GM23248 (cell line): ENCODE results near the gene AP4S1.

Experiments
- EZH2 ChIP-seq: fragments of 200-600 bp; sonication (generic); IDR thresholded peaks from 2 replicates; pipeline ENCODE4 v1.6.1; 2018; ENCODE audit warnings: antibody characterized with exemption, mild to moderate bottlenecking; ENCODE audit not compliant: insufficient read depth, poor library complexity, severe bottlenecking
- EZH2phosphoT487 ChIP-seq: fragments of 200-600 bp; sonication (generic); IDR thresholded peaks from 2 replicates; pipeline ENCODE4 v1.6.1; 2018; ENCODE audit warnings: antibody characterized with exemption, moderate library complexity, mild to moderate bottlenecking, low read depth; ENCODE audit not compliant: insufficient read depth

- no peak for TF ChIP-seq EZH2phosphoT487
- TF ChIP-seq EZH2 = no peak
Measured at GRCh38 chr14:31020834-31021575, 4.4 kb upstream of the AP4S1 start.
